Measurements from ENCODE around the gene ZFPL1. TPM values are rescaled to one million over a fixed set of nuclear protein-coding genes. Genes with fewer than 3 reads are reported as not detected.

Gene ZFPL1
- total and polyA plus RNA-seq, 9 of the 15 experiments (the other 6 are each of a cell fraction or from before 2014, with no cell fraction given), result 3.7 to 37.5 (median 22.7) TPM

GRCh38 chr11:65110354-65110861 is 26.4 kb downstream of the ZFPL1 start (continued):
- TF ChIP-seq ZNF592 (IDR thresholded peaks at IDR 0.05), result no peak
- TF ChIP-seq RAD21 (CRISPR knock-in tag; conservative IDR thresholded peaks at IDR 0.05 in 1 of 2, IDR thresholded peaks at IDR 0.05 in 1 of 2), result peak; percentile 70 to 74
- no peak for TF ChIP-seq RBFOX2 (IDR thresholded peaks at IDR 0.05; ENCODE audit: low read depth, low read length)
- TF ChIP-seq ZNF384 (IDR thresholded peaks at IDR 0.05; ENCODE audit: low read depth, low read length), result 0 out of 2 replicates have a peak, but pooled peaks have one; percentile 30
- no peak for TF ChIP-seq ZNF830 (CRISPR knock-in tag; IDR thresholded peaks at IDR 0.05)
- TF ChIP-seq ZNF79 (CRISPR knock-in tag; IDR thresholded peaks at IDR 0.05; ENCODE audit: low read depth), result no peak
- TF ChIP-seq ZNF124 (CRISPR knock-in tag; IDR thresholded peaks at IDR 0.05), result no peak
- 0 out of 4 replicates have a peak, but pooled peaks of 1 of the 2 experiments have one; percentile 43 for TF ChIP-seq ZMIZ1 (IDR thresholded peaks at IDR 0.05; ENCODE audit: low read depth in 2 of 2, low read length in 2 of 2)
- no peak for TF ChIP-seq HNRNPL (IDR thresholded peaks at IDR 0.05; ENCODE audit: low read depth, low read length)
- peak; percentile 48; the same call in 1 of the 2 replicates for TF ChIP-seq E2F1 (CRISPR knock-in tag; IDR thresholded peaks at IDR 0.05)
- TF ChIP-seq IFI16 (CRISPR knock-in tag; IDR thresholded peaks at IDR 0.05), result no peak
- no peak for TF ChIP-seq FOXJ2 (tag; IDR thresholded peaks at IDR 0.05)
- no peak for TF ChIP-seq GABPB2 (CRISPR knock-in tag; conservative IDR thresholded peaks at IDR 0.05)
- no peak for TF ChIP-seq TGIF2 (CRISPR knock-in tag; IDR thresholded peaks at IDR 0.05)

Measured in K562 (cell line).